ENCODE data around the gene CLTRN. TPM values are rescaled to one million over a fixed set of nuclear protein-coding genes. Genes with fewer than 3 reads are reported as not detected.

CLTRN gene
- total and polyA plus RNA-seq, 4 donors, result not detected

- 42 to 43% methylated on average over 5 of the region's 5 CpGs for WGBS, 2 donors
- no peaks in the 10 kb centered on the region for H3K4me1 ChIP-seq (ENCODE audit: control insufficient read depth in 1 of 2, insufficient read depth in 2 of 2, low read length in 2 of 2)
- H3K36me3 ChIP-seq (ENCODE audit: control insufficient read depth in 1 of 2, insufficient read depth in 2 of 2, low read length in 1 of 2), result no peaks in the 10 kb centered on the region
- intact Hi-C loops (cut with DNase I), result loop anchor here in 1 of 2 donors (10.0 kb wide), 1 partner anchor 235 kb away; no protein-coding TSS in a partner anchor
- H3K9me3 ChIP-seq (ENCODE audit: control insufficient read depth, low read length), result no peaks in the 10 kb centered on the region
- DNase-seq (peak in 1 of 2 donors; percentile 51), ATAC-seq (ENCODE audit: low FRiP score) (peak; percentile 46)
- H3K27me3 ChIP-seq (ENCODE audit: control insufficient read depth in 1 of 2, insufficient read depth in 2 of 2, low read length in 1 of 2), result no peaks in the 10 kb centered on the region
- no peak overlapping the region for H3K4me3 ChIP-seq (ENCODE audit: low read length in 2 of 2)
- H3K27ac ChIP-seq (ENCODE audit: low read depth in 1 of 2, low read length in 2 of 2), result no peak overlapping the region
Observed at GRCh38 chrX:15579778-15580747, 84.5 kb downstream of the CLTRN start.

Other genes starting within 250 kb of the CLTRN start
- gene PIR, start 171.5 kb downstream of the CLTRN start, total RNA-seq, result 10 to 100 TPM; 11.5 to 26.3 TPM
- 10 to 100 TPM; 19.9 to 20.4 TPM for gene PIR, start 171.5 kb downstream of the CLTRN start, polyA plus RNA-seq
- gene BMX, start 164.0 kb downstream of the CLTRN start, total RNA-seq, result 1 to 10 TPM; 3.7 to 3.8 TPM
- gene BMX, start 164.0 kb downstream of the CLTRN start, polyA plus RNA-seq, result 10 to 100 TPM in 1 of 2 donors, 1 to 10 TPM in 1; 5.3 to 10.1 TPM
- under 1 TPM in 1 of 2 donors, not detected in 1; 0.88 TPM for gene ACE2, start 63.8 kb downstream of the CLTRN start, total RNA-seq
- gene ACE2, start 63.8 kb downstream of the CLTRN start, polyA plus RNA-seq, result 10 to 100 TPM in 1 of 2 donors, not detected in 1; 13.3 TPM
- 10 to 100 TPM; 30.8 to 46.4 TPM for gene CA5B, start 73.5 kb upstream of the CLTRN start, total RNA-seq
- 1 to 10 TPM; 3.0 to 8.6 TPM for gene CA5B, start 73.5 kb upstream of the CLTRN start, polyA plus RNA-seq
- gene ZRSR2, start 125.7 kb upstream of the CLTRN start, total RNA-seq, result 10 to 100 TPM; 13.4 to 18.9 TPM
- gene ZRSR2, start 125.7 kb upstream of the CLTRN start, polyA plus RNA-seq, result 10 to 100 TPM; 38.7 to 98.8 TPM
- gene AP1S2, start 190.0 kb upstream of the CLTRN start, total RNA-seq, result 10 to 100 TPM; 49.1 to 55.9 TPM
- gene AP1S2, start 190.0 kb upstream of the CLTRN start, polyA plus RNA-seq, result 10 to 100 TPM; 31.6 to 60.0 TPM